Measurements from ENCODE around the gene MYO16.

Gene MYO16

GRCh38 chr13:108828086-108828815 lies 198.8 kb downstream of the MYO16 start:
- no peak overlapping the region for H3K4me3 ChIP-seq (ENCODE audit: low read length)
- TF ChIP-seq ZNF274 (IDR thresholded peaks at IDR 0.05; ENCODE audit: low read depth, low read length): no peak

- no peak overlapping the region for H3K4me3 ChIP-seq (ENCODE audit: low read length)
- TF ChIP-seq ZNF274 (IDR thresholded peaks at IDR 0.05; ENCODE audit: low read depth, low read length): no peak
Observed at GRCh38 chr13:108830916-108831315, 201.5 kb downstream of the MYO16 start.

- H3K4me3 ChIP-seq (ENCODE audit: low read length): no peak overlapping the region
- TF ChIP-seq ZNF274 (IDR thresholded peaks at IDR 0.05; ENCODE audit: low read depth, low read length): no peak
Observed at GRCh38 chr13:108833531-108833930, 204.1 kb downstream of the MYO16 start.

GRCh38 chr13:108834193-108834592 lies 204.8 kb downstream of the MYO16 start:
- H3K4me3 ChIP-seq (ENCODE audit: low read length): no peak overlapping the region
- TF ChIP-seq ZNF274 (IDR thresholded peaks at IDR 0.05; ENCODE audit: low read depth, low read length): no peak

- H3K4me3 ChIP-seq (ENCODE audit: low read length): no peak overlapping the region
- TF ChIP-seq ZNF274 (IDR thresholded peaks at IDR 0.05; ENCODE audit: low read depth, low read length): no peak
Observed at GRCh38 chr13:108835083-108835482, 205.7 kb downstream of the MYO16 start.

- no peak overlapping the region for H3K4me3 ChIP-seq (ENCODE audit: low read length)
- TF ChIP-seq ZNF274 (IDR thresholded peaks at IDR 0.05; ENCODE audit: low read depth, low read length): no peak
Observed at GRCh38 chr13:108850691-108851090, 221.3 kb downstream of the MYO16 start.

- H3K4me3 ChIP-seq (ENCODE audit: low read length): no peak overlapping the region
- no peak for TF ChIP-seq ZNF274 (IDR thresholded peaks at IDR 0.05; ENCODE audit: low read depth, low read length)
Observed at GRCh38 chr13:108851660-108852059, 222.2 kb downstream of the MYO16 start.

- no peak overlapping the region for H3K4me3 ChIP-seq (ENCODE audit: low read length)
Observed at GRCh38 chr13:108853031-108853430, 223.6 kb downstream of the MYO16 start.

GRCh38 chr13:108855737-108856387 lies 226.5 kb downstream of the MYO16 start:
- no peak overlapping the region for H3K4me3 ChIP-seq (ENCODE audit: low read length)
- TF ChIP-seq ZNF274 (IDR thresholded peaks at IDR 0.05; ENCODE audit: low read depth, low read length): no peak

More at GRCh38 chr13:108853031-108853430, 223.6 kb downstream of the MYO16 start:
- no peak for TF ChIP-seq ZNF274 (IDR thresholded peaks at IDR 0.05; ENCODE audit: low read depth, low read length)

GRCh38 chr13:108858676-108859075 lies 229.3 kb downstream of the MYO16 start:
- TF ChIP-seq ZNF274 (IDR thresholded peaks at IDR 0.05; ENCODE audit: low read depth, low read length): no peak
- no peak overlapping the region for H3K4me3 ChIP-seq (ENCODE audit: low read length)

- no peak overlapping the region for H3K4me3 ChIP-seq (ENCODE audit: low read length)
- no peak for TF ChIP-seq ZNF274 (IDR thresholded peaks at IDR 0.05; ENCODE audit: low read depth, low read length)
Observed at GRCh38 chr13:108859197-108860012, 230.0 kb downstream of the MYO16 start.

- no peak overlapping the region for H3K4me3 ChIP-seq (ENCODE audit: low read length)
- no peak for TF ChIP-seq ZNF274 (IDR thresholded peaks at IDR 0.05; ENCODE audit: low read depth, low read length)
Observed at GRCh38 chr13:108860418-108860817, 231.0 kb downstream of the MYO16 start.

- no peak for TF ChIP-seq ZNF274 (IDR thresholded peaks at IDR 0.05; ENCODE audit: low read depth, low read length)
- H3K4me3 ChIP-seq (ENCODE audit: low read length): no peak overlapping the region
Observed at GRCh38 chr13:108877300-108877699, 247.9 kb downstream of the MYO16 start.

- TF ChIP-seq ZNF274 (IDR thresholded peaks at IDR 0.05; ENCODE audit: low read depth, low read length): no peak
- no peak overlapping the region for H3K4me3 ChIP-seq (ENCODE audit: low read length)
Observed at GRCh38 chr13:108878732-108879131, 249.3 kb downstream of the MYO16 start.

All from GM08714 (cell line).